ENCODE measurements around the gene CACYBP. TPM values are rescaled to one million over a fixed set of nuclear protein-coding genes. Genes with fewer than 3 reads are reported as not detected.

The CACYBP gene
- polyA plus RNA-seq, 1 donor from 2014 or later = 484 TPM

- H3K9me2 ChIP-seq (ENCODE audit: insufficient read depth, low read length) = no peaks in the 10 kb centered on the region
- no peaks in the 10 kb centered on the region for H3F3A ChIP-seq (ENCODE audit: insufficient read depth, low read length, poor library complexity, severe bottlenecking)
- peaks cover 5% of the 10 kb centered on the region for H3K36me3 ChIP-seq (ENCODE audit: insufficient read depth, low read length)
- H3K4me3 ChIP-seq (ENCODE audit: low read length) = no peak overlapping the region
- H3K4me2 ChIP-seq (ENCODE audit: low read length) = no peak overlapping the region
- H2AFZ ChIP-seq (ENCODE audit: low read depth, low read length) = no peak overlapping the region
- H4K20me1 ChIP-seq (ENCODE audit: insufficient read depth) = no peaks in the 10 kb centered on the region
- H3K27me3 ChIP-seq (ENCODE audit: insufficient read depth, low read depth, low read length) = no peaks in the 10 kb centered on the region
- TF ChIP-seq REST (IDR thresholded peaks at IDR 0.05; ENCODE audit: borderline replicate concordance) (no peak), CTCF (IDR thresholded peaks at IDR 0.05; ENCODE audit: poor library complexity, severe bottlenecking) (no peak), POLR2AphosphoS5 (IDR thresholded peaks at IDR 0.05) (no peak), MXI1 (conservative IDR thresholded peaks at IDR 0.05; ENCODE audit: poor library complexity, severe bottlenecking) (no peak), EZH2 (IDR thresholded peaks at IDR 0.05; ENCODE audit: borderline replicate concordance, insufficient read depth, low read length, poor library complexity, severe bottlenecking) (no peak), SMC3 (conservative IDR thresholded peaks at IDR 0.05; ENCODE audit: poor library complexity) (no peak), TAF1 (IDR thresholded peaks at IDR 0.05; ENCODE audit: low read depth) (no peak), EP300 (conservative IDR thresholded peaks at IDR 0.05; ENCODE audit: poor library complexity, severe bottlenecking) (no peak), RAD21 (conservative IDR thresholded peaks at IDR 0.05) (no peak)
- no peak overlapping the region for H3K9ac ChIP-seq (ENCODE audit: low read length)
- H3K9me3 ChIP-seq (ENCODE audit: low read length) = no peaks in the 10 kb centered on the region
- no peaks in the 10 kb centered on the region for H3K79me2 ChIP-seq (replicated peaks; ENCODE audit: insufficient read depth, low read length)
- no peak overlapping the region for H3K27ac ChIP-seq (ENCODE audit: low read length)
Observed at GRCh38 chr1:174964972-174965361, 34.8 kb upstream of the CACYBP start.

GRCh38 chr1:174965362-174966007, 34.3 kb upstream of the CACYBP start:
- Histone ChIP-seq H3K27me3 (ENCODE audit: insufficient read depth, low read depth, low read length) (no peaks in the 10 kb centered on the region), H2AFZ (ENCODE audit: low read depth, low read length) (no peak overlapping the region), H3K4me2 (ENCODE audit: low read length) (no peak overlapping the region), H3K36me3 (ENCODE audit: insufficient read depth, low read length) (peaks cover 7% of the 10 kb centered on the region), H3F3A (ENCODE audit: insufficient read depth, low read length, poor library complexity, severe bottlenecking) (no peaks in the 10 kb centered on the region), H3K4me3 (ENCODE audit: low read length) (no peak overlapping the region), H3K9me2 (ENCODE audit: insufficient read depth, low read length) (no peaks in the 10 kb centered on the region), H3K9me3 (ENCODE audit: low read length) (no peaks in the 10 kb centered on the region), H3K79me2 (replicated peaks; ENCODE audit: insufficient read depth, low read length) (no peaks in the 10 kb centered on the region), H3K27ac (ENCODE audit: low read length) (no peak overlapping the region), H3K9ac (ENCODE audit: low read length) (no peak overlapping the region), H4K20me1 (ENCODE audit: insufficient read depth) (no peaks in the 10 kb centered on the region)
- no peak for TF ChIP-seq TAF1 (IDR thresholded peaks at IDR 0.05; ENCODE audit: low read depth)
- TF ChIP-seq CTCF (IDR thresholded peaks at IDR 0.05; ENCODE audit: poor library complexity, severe bottlenecking) = no peak
- no peak for TF ChIP-seq EP300 (conservative IDR thresholded peaks at IDR 0.05; ENCODE audit: poor library complexity, severe bottlenecking)
- TF ChIP-seq RAD21 (conservative IDR thresholded peaks at IDR 0.05) = no peak
- no peak for TF ChIP-seq REST (IDR thresholded peaks at IDR 0.05; ENCODE audit: borderline replicate concordance)
- no peak for TF ChIP-seq SMC3 (conservative IDR thresholded peaks at IDR 0.05; ENCODE audit: poor library complexity)
- TF ChIP-seq MXI1 (conservative IDR thresholded peaks at IDR 0.05; ENCODE audit: poor library complexity, severe bottlenecking) = no peak
- no peak for TF ChIP-seq EZH2 (IDR thresholded peaks at IDR 0.05; ENCODE audit: borderline replicate concordance, insufficient read depth, low read length, poor library complexity, severe bottlenecking)

Data from neural cell (in vitro differentiated cells).